ENCODE data around the gene MYH7B.

DNA sequence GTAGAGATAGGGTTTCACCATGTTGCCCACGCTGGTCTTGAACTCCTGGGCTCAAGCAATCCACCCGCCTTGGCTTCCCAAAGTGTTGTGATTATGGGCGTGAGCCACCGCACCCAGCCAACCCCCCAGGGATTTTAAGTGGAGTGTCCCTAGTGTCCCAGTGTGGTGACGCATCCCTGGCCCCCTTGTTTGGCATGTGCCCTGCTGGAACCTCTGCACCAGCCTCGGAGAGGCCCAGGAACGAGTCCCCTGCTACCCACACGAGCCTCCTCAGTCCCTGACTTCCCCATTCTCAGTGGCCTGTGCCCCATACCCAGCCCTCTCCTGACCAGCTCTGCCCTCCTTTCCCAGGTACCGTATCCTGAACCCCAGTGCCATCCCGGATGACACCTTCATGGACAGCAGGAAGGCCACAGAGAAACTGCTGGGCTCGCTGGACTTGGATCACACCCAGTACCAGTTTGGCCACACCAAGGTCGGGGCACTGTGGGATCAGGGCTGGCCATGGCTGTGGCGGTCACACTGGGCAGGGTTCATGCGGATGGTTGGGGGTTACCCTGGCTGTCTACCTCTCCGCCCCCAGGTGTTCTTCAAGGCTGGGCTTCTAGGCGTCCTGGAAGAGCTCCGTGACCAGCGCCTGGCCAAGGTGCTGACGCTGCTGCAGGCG, 37.2 kb downstream of the MYH7B start:
- TF ChIP-seq, protein P1, sequence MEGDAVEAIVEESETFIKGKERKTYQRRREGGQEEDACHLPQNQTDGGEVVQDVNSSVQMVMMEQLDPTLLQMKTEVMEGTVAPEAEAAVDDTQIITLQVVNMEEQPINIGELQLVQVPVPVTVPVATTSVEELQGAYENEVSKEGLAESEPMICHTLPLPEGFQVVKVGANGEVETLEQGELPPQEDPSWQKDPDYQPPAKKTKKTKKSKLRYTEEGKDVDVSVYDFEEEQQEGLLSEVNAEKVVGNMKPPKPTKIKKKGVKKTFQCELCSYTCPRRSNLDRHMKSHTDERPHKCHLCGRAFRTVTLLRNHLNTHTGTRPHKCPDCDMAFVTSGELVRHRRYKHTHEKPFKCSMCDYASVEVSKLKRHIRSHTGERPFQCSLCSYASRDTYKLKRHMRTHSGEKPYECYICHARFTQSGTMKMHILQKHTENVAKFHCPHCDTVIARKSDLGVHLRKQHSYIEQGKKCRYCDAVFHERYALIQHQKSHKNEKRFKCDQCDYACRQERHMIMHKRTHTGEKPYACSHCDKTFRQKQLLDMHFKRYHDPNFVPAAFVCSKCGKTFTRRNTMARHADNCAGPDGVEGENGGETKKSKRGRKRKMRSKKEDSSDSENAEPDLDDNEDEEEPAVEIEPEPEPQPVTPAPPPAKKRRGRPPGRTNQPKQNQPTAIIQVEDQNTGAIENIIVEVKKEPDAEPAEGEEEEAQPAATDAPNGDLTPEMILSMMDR (conservative IDR thresholded peaks at IDR 0.05) = no peak
- no peak for TF ChIP-seq ZFX (IDR thresholded peaks at IDR 0.05)
